Glutamatergic neuron (in vitro differentiated cells): ENCODE data around the gene RAD51B. TPM values are rescaled to one million over a fixed set of nuclear protein-coding genes. Genes with fewer than 3 reads are reported as not detected.

Source experiments
- DNase-seq: peaks from one replicate; pipeline ENCODE4 v3.0.0; 2022
- H3K27ac Mint-ChIP-seq: one replicate; pipeline ENCODE4 v1.8.0; 2020; ENCODE audit warnings: mild to moderate bottlenecking, mixed read lengths, inconsistent platforms; ENCODE audit not compliant: unreplicated experiment
- H3K27me3 Mint-ChIP-seq: one replicate; pipeline ENCODE4 v1.8.0; 2020; ENCODE audit warnings: mild to moderate bottlenecking, moderate library complexity, mixed read lengths, inconsistent platforms; ENCODE audit not compliant: unreplicated experiment
- H3K36me3 Mint-ChIP-seq: one replicate; pipeline ENCODE4 v1.8.0; 2020; ENCODE audit warnings: mild to moderate bottlenecking, mixed read lengths, inconsistent platforms; ENCODE audit not compliant: unreplicated experiment
- H3K4me1 Mint-ChIP-seq: one replicate; pipeline ENCODE4 v1.8.0; 2020; ENCODE audit warnings: mild to moderate bottlenecking, low read depth, mixed read lengths, inconsistent platforms; ENCODE audit not compliant: unreplicated experiment
- H3K4me3 Mint-ChIP-seq: one replicate; pipeline ENCODE4 v1.8.0; 2020; ENCODE audit warnings: mild to moderate bottlenecking, mixed read lengths, inconsistent platforms; ENCODE audit not compliant: unreplicated experiment
- H3K9me3 Mint-ChIP-seq: one replicate; pipeline ENCODE4 v1.8.0; 2020; ENCODE audit warnings: mild to moderate bottlenecking, moderate library complexity, mixed read lengths, inconsistent platforms; ENCODE audit not compliant: unreplicated experiment
- total RNA-seq: library from RNA; stranded (reverse); fragmentation: NEBNext Ultra II Directional; extraction: Animal tissue kit (Norgen Biotek cat#: 25700); gene quantifications from one replicate; pipeline ENCODE4 v1.2.1, GENCODE V29; 2021; ENCODE audit not compliant: unreplicated experiment
- TF ChIP-seq, protein P1 (sequence below): fragments of 200-600 bp; sonication (generic); IDR thresholded peaks from one replicate; pipeline ENCODE4 v1.5.0; 2021; ENCODE audit not compliant: partially characterized antibody, unreplicated experiment

The RAD51B gene
- total RNA-seq, 1 donor from 2014 or later: 9.7 TPM

DNA sequence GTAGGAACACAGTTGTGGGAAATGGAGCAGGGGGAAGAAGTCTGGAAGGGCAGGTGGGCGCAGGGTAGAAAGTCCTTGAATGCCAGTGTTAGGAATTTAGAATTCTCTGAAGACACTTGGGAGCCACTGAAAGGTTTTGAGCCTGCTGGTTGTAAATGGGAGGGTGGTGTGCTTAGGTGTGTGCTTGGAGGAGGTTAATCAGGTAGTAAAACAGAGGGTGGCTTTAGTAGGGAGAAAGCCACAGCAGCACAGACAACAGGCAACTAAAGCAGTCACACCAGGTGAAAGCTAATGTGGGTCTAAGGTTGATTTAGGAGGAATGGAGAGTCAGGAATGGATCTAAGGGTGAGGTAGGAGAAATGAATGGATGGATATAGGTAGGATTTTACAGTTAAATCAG lies 588.2 kb downstream of the RAD51B start:
- H3K27ac Mint-ChIP-seq: no peak overlapping the region
- peaks cover 2% of the 10 kb centered on the region for H3K4me1 Mint-ChIP-seq
- no peaks in the 10 kb centered on the region for H3K36me3 Mint-ChIP-seq
- H3K9me3 Mint-ChIP-seq: no peaks in the 10 kb centered on the region
- no peak for DNase-seq
- TF ChIP-seq, protein P1, sequence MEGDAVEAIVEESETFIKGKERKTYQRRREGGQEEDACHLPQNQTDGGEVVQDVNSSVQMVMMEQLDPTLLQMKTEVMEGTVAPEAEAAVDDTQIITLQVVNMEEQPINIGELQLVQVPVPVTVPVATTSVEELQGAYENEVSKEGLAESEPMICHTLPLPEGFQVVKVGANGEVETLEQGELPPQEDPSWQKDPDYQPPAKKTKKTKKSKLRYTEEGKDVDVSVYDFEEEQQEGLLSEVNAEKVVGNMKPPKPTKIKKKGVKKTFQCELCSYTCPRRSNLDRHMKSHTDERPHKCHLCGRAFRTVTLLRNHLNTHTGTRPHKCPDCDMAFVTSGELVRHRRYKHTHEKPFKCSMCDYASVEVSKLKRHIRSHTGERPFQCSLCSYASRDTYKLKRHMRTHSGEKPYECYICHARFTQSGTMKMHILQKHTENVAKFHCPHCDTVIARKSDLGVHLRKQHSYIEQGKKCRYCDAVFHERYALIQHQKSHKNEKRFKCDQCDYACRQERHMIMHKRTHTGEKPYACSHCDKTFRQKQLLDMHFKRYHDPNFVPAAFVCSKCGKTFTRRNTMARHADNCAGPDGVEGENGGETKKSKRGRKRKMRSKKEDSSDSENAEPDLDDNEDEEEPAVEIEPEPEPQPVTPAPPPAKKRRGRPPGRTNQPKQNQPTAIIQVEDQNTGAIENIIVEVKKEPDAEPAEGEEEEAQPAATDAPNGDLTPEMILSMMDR: no peak
- H3K27me3 Mint-ChIP-seq: peaks cover 2% of the 10 kb centered on the region
- no peak overlapping the region for H3K4me3 Mint-ChIP-seq

DNA sequence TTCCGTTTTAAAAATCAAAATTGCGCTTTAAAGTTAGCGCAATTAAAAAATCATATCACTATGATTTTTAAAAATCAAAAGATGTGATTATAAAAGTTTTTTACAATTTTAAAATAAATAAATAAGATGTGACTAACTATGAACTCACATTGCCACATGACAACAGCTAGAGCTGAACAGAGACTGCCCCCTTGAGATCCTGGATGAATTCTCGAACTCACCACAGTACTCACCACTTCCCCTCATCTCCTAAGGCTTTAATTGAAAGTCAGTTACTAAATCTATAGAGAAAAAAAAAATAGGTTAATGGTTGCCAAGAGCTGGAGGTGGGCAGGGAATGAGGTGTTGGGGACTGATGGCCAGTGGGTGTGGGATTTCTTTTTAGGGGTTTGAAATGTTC lies 589.1 kb downstream of the RAD51B start:
- DNase-seq: no peak
- Mint-ChIP-seq H3K36me3 (no peaks in the 10 kb centered on the region), H3K4me1 (no peaks in the 10 kb centered on the region), H3K27ac (no peak overlapping the region), H3K27me3 (peaks cover 2% of the 10 kb centered on the region), H3K9me3 (no peaks in the 10 kb centered on the region), H3K4me3 (no peak overlapping the region)
- TF ChIP-seq, protein P1: no peak

DNA sequence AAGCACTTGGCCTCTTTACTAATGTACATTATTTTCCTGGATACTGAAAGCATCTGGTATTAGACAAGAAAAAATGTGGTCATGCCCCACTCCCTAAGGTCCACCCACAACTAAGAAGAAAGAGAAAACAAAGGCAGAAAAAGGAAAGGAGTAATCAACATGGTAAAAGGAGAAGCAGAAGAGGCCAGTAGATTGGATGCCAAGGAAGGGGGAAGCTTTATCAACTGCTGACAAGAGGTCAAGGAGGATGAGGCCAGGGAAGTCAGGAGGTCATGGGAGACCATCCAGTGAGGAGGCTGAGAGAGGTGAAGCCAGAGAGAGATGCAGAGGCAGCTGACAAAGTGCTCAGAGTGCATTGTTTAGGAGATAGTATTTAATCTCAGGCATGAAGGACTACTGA lies 589.8 kb downstream of the RAD51B start:
- no peaks in the 10 kb centered on the region for H3K36me3 Mint-ChIP-seq
- DNase-seq: no peak
- TF ChIP-seq, protein P1: no peak
- no peak overlapping the region for H3K27ac Mint-ChIP-seq
- no peak overlapping the region for H3K4me3 Mint-ChIP-seq
- peaks cover 2% of the 10 kb centered on the region for H3K27me3 Mint-ChIP-seq
- no peaks in the 10 kb centered on the region for H3K4me1 Mint-ChIP-seq
- no peaks in the 10 kb centered on the region for H3K9me3 Mint-ChIP-seq

DNA sequence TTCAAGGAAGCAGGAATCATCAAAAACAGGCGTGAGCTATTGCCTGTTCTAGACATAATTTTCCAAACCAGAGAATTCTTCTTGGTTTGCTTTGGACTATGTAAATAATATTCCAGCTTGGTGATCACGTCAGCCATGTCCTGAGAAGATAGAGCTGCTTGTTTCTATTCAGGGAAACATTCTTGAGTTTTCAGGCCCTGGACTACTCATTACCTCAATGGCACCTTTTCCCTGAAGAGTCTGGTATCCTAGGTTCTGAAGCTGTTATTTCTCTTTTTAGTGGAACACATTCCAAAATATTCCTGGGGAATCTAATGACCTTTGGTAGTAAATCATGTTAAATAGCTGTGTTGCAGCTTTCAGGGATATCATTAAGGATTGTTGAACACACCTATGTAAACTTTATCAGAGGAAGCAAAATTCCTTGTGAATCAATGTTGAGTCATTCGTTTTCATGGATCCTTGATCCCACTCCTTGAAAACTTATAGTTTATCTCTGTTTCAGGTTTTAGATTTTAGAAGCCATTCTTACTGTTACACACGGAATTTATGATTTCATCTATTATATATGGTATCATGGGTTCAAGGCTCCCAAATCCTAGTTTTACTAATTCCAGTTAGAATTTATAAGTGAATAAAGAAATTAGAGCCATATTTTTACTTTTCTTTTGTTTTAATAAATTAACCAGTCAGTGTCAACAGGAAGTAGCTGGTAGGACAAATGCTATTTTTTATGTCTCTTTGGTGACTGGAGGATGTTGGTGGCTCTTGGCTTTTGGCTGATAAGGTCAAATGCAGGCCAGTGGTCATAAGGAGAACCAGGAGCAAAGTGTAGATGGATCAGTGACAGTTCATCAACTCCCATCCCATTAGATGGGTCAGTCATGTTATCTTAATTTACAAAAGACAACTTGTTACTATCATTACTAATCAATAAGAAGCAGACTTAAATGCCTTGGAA lies 593.2 kb downstream of the RAD51B start:
- Mint-ChIP-seq H3K4me3 (no peak overlapping the region), H3K4me1 (no peaks in the 10 kb centered on the region), H3K27ac (no peak overlapping the region), H3K9me3 (no peaks in the 10 kb centered on the region), H3K27me3 (peaks cover 2% of the 10 kb centered on the region), H3K36me3 (no peaks in the 10 kb centered on the region)
- no peak for DNase-seq
- TF ChIP-seq, protein P1: no peak

DNA sequence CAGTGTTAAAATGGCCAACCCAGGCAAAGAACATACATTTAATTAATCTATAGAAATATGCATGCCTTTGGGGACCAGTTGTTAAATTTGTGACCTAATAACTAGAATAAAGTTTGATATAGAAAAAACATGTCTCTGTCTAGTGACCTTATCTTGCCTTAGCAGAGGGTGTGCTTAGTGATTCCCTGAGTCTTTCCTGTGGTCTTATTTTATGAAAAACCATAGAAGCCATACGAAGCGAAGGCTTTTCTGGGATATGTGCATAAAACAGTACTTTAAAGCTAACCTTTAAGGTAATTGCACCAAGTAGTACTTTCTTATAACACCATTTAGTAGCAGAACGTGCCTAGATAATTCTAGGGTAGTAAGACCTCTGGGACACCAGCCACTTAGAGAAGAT lies 593.9 kb downstream of the RAD51B start:
- TF ChIP-seq, protein P1: no peak
- no peaks in the 10 kb centered on the region for H3K9me3 Mint-ChIP-seq

More for the DNA sequence above, 593.9 kb downstream of the RAD51B start:
- H3K27me3 Mint-ChIP-seq: peaks cover 2% of the 10 kb centered on the region
- H3K36me3 Mint-ChIP-seq: no peaks in the 10 kb centered on the region
- no peak overlapping the region for H3K27ac Mint-ChIP-seq
- no peak for DNase-seq
- no peak overlapping the region for H3K4me3 Mint-ChIP-seq
- no peaks in the 10 kb centered on the region for H3K4me1 Mint-ChIP-seq
